Hepatic stellate cell (primary cell): ENCODE data around the gene DNAJB6.

Experiments
- DNase-seq: peaks from one replicate; pipeline ENCODE4 v3.0.0; 2011; ENCODE audit warnings: low spot score

The DNAJB6 gene

GRCh38 chr7:157336383-157337315, at the start of gene DNAJB6:
TSS of gene DNAJB6 (plus strand) at chr7:157337004. CDS start at chr7:157358573, 21,569 bp downstream.
- peak; percentile 91 for DNase-seq

GRCh38 chr7:157291404-157292080, 45.3 kb upstream of the DNAJB6 start:
- no peak for DNase-seq

- DNase-seq, result no peak
Observed at GRCh38 chr7:157292258-157292657, 44.5 kb upstream of the DNAJB6 start.

- DNase-seq, result no peak
Observed at GRCh38 chr7:157292770-157293412, 43.9 kb upstream of the DNAJB6 start.

- DNase-seq, result no peak
Observed at GRCh38 chr7:157293413-157293788, 43.4 kb upstream of the DNAJB6 start.

- no peak for DNase-seq
Observed at GRCh38 chr7:157294773-157295172, 42.0 kb upstream of the DNAJB6 start.

GRCh38 chr7:157295338-157295737, 41.5 kb upstream of the DNAJB6 start:
- DNase-seq, result no peak

GRCh38 chr7:157297185-157297584, 39.6 kb upstream of the DNAJB6 start:
- DNase-seq, result no peak

GRCh38 chr7:157299317-157299612, 37.5 kb upstream of the DNAJB6 start:
- no peak for DNase-seq

- DNase-seq, result no peak
Observed at GRCh38 chr7:157299613-157300368, 37.0 kb upstream of the DNAJB6 start.

GRCh38 chr7:157300369-157300825, 36.4 kb upstream of the DNAJB6 start:
- DNase-seq, result no peak

- no peak for DNase-seq
Observed at GRCh38 chr7:157301610-157302120, 35.1 kb upstream of the DNAJB6 start.

GRCh38 chr7:157306846-157307838, 29.7 kb upstream of the DNAJB6 start:
- DNase-seq, result no peak

GRCh38 chr7:157309988-157310668, 26.7 kb upstream of the DNAJB6 start:
- peak; percentile 90 for DNase-seq

- no peak for DNase-seq
Observed at GRCh38 chr7:157310676-157311185, 26.1 kb upstream of the DNAJB6 start.

GRCh38 chr7:157312941-157313340, 23.9 kb upstream of the DNAJB6 start:
- DNase-seq, result no peak

- DNase-seq, result no peak
Observed at GRCh38 chr7:157313645-157314044, 23.2 kb upstream of the DNAJB6 start.

- DNase-seq, result peak; percentile 53
Observed at GRCh38 chr7:157318015-157318706, 18.6 kb upstream of the DNAJB6 start.

- no peak for DNase-seq
Observed at GRCh38 chr7:157320608-157320980, 16.2 kb upstream of the DNAJB6 start.
